Mucosa of gallbladder (tissue), 1 donor: ENCODE data around the gene ARL15. TPM values are rescaled to one million over a fixed set of nuclear protein-coding genes. Genes with fewer than 3 reads are reported as not detected.

Experiments
- total RNA-seq: library from RNA; stranded (reverse); gene quantifications from one replicate; pipeline ENCODE4 v1.2.1, GENCODE V29; 2021
- donor health status: DM: no; HTN: no; CAD: no.

ARL15 gene
- total RNA-seq, 1 donor from 2014 or later: 30.8 TPM

Other genes starting within 250 kb of the ARL15 start
- 0.46 TPM for gene HSPB3, start 145.1 kb upstream of the ARL15 start, total RNA-seq
- 49.9 TPM for gene SNX18, start 207.2 kb upstream of the ARL15 start, total RNA-seq